CD14-positive monocyte (primary cell): Measurements from ENCODE around the gene RIN2. TPM values are rescaled to one million over a fixed set of nuclear protein-coding genes. Genes with fewer than 3 reads are reported as not detected.

Experiments used
- DNase-seq, 3 donors: peaks; one replicate each; pipeline ENCODE4 v3.0.0-alpha.2; 2011 to 2022
- H2AFZ ChIP-seq: 2 replicates; pipeline ENCODE4 v1.6.0; 2012; ENCODE audit warnings: mild to moderate bottlenecking, low read depth, low read length, inconsistent platforms; ENCODE audit not compliant: insufficient read depth, poor library complexity, severe bottlenecking
- H3K27ac ChIP-seq, 2 donors: 1 replicate in 1 of 2; 2 replicates in 1 of 2; pipeline ENCODE4 v1.5.1; 2012 to 2013; ENCODE audit warnings: low read length in 2 of 2, control low read depth in 1 of 2, inconsistent platforms in 1 of 2, low read depth in 1 of 2, mild to moderate bottlenecking in 1 of 2
- H3K27me3 ChIP-seq, 2 donors: one replicate each; pipeline versions ENCODE4 v1.6.0 to v1.6.1; 2011 to 2013; ENCODE audit warnings: low read length in 2 of 2; ENCODE audit not compliant: control insufficient read depth in 2 of 2, insufficient read depth in 2 of 2
- H3K36me3 ChIP-seq, 2 donors: replicated peaks in 1 of 2; 1 replicate in 1 of 2; 2 replicates in 1 of 2; pipeline versions ENCODE4 v1.5.1 to v1.6.1; 2012 to 2013; ENCODE audit warnings: low read length in 2 of 2, control low read depth in 1 of 2, inconsistent platforms in 1 of 2, mild to moderate bottlenecking in 1 of 2; ENCODE audit not compliant: insufficient read depth in 2 of 2, control insufficient read depth in 1 of 2
- H3K4me1 ChIP-seq, 2 donors: 1 replicate in 1 of 2; 2 replicates in 1 of 2; pipeline versions ENCODE4 v1.5.1 to v1.6.1; 2012 to 2013; ENCODE audit warnings: low read length in 2 of 2, control low read depth in 1 of 2, inconsistent platforms in 1 of 2, mild to moderate bottlenecking in 1 of 2, moderate library complexity in 1 of 2; ENCODE audit not compliant: insufficient read depth in 2 of 2, control insufficient read depth in 1 of 2
- H3K4me2 ChIP-seq: replicated peaks from 2 replicates; pipeline ENCODE3; 2012; ENCODE audit warnings: low read length, moderate library complexity, mild to moderate bottlenecking; ENCODE audit not compliant: poor library complexity, severe bottlenecking; ENCODE audit errors: extremely low read depth
- H3K4me3 ChIP-seq, 3 experiments: fragments of 200-600 bp in 1 of 3; sonication (generic) in 1 of 3; replicated peaks in 1 of 3; 1 replicate in 2 of 3; 2 replicates in 1 of 3; pipeline ENCODE4 v1.5.1; 2011 to 2013; ENCODE audit warnings: low read length in 3 of 3, mild to moderate bottlenecking in 3 of 3, control low read depth in 2 of 3, low read depth in 2 of 3, inconsistent platforms in 1 of 3, moderate library complexity in 1 of 3
- H3K79me2 ChIP-seq: 2 replicates; pipeline ENCODE4 v1.6.0; 2012; ENCODE audit warnings: mild to moderate bottlenecking, control low read depth, inconsistent platforms, low read length, moderate library complexity; ENCODE audit not compliant: insufficient read depth
- H3K9ac ChIP-seq: 2 replicates; pipeline ENCODE4 v1.6.0; 2017; ENCODE audit warnings: low read length, mild to moderate bottlenecking; ENCODE audit not compliant: insufficient read depth, poor library complexity, severe bottlenecking
- H3K9me3 ChIP-seq, 2 donors: replicated peaks in 1 of 2; 1 replicate in 1 of 2; 2 replicates in 1 of 2; pipeline versions ENCODE4 v1.5.1 to v1.6.1; 2012 to 2013; ENCODE audit warnings: low read length in 2 of 2, control low read depth in 1 of 2; ENCODE audit not compliant: control insufficient read depth in 1 of 2, insufficient read depth in 1 of 2
- H4K20me1 ChIP-seq: 2 replicates; pipeline ENCODE4 v1.6.0; 2012; ENCODE audit warnings: mild to moderate bottlenecking, low read length, control low read depth, moderate library complexity; ENCODE audit not compliant: insufficient read depth
- H3K27ac Mint-ChIP-seq, 7 donors: one replicate each; pipeline ENCODE4 v1.8.0; 2020; ENCODE audit warnings: mild to moderate bottlenecking in 7 of 7, mixed read lengths in 7 of 7, moderate library complexity in 6 of 7, inconsistent platforms in 2 of 7
- H3K27me3 Mint-ChIP-seq, 3 donors: one replicate each; pipeline ENCODE4 v1.8.0; 2021 to 2022; ENCODE audit warnings: low read depth in 3 of 3, mild to moderate bottlenecking in 3 of 3, mixed read lengths in 3 of 3, moderate library complexity in 3 of 3, inconsistent platforms in 1 of 3
- H3K36me3 Mint-ChIP-seq, 2 donors: one replicate each; pipeline ENCODE4 v1.8.0; 2020; ENCODE audit warnings: mixed read lengths in 2 of 2, inconsistent platforms in 1 of 2, mild to moderate bottlenecking in 1 of 2
- H3K4me1 Mint-ChIP-seq: one replicate; pipeline ENCODE4 v1.8.0; 2020; ENCODE audit warnings: mild to moderate bottlenecking, mixed read lengths
- H3K4me3 Mint-ChIP-seq, 2 donors: one replicate each; pipeline ENCODE4 v1.8.0; 2020; ENCODE audit warnings: mild to moderate bottlenecking in 2 of 2, mixed read lengths in 2 of 2, moderate library complexity in 1 of 2
- H3K9me3 Mint-ChIP-seq, 7 donors: one replicate each; pipeline ENCODE4 v1.8.0; 2020 to 2022; ENCODE audit warnings: mixed read lengths in 7 of 7, mild to moderate bottlenecking in 6 of 7, moderate library complexity in 6 of 7, inconsistent platforms in 2 of 7
- CTCF ChIP-seq: fragments of 200-600 bp; IDR thresholded peaks from one replicate; pipeline ENCODE4 v1.8.0; 2022; ENCODE audit warnings: antibody characterized with exemption, mild to moderate bottlenecking
- WGBS: methylation state at CpG from one replicate; pipeline ENCODE4 v1.1.5; 2013; ENCODE audit warnings: missing lambda C conversion rate; ENCODE audit not compliant: insufficient coverage; 5-methylcytosine and 5-hydroxymethylcytosine counted together
- intact Hi-C, 2 donors: fragments of 100-400 bp; cut with micrococcal nuclease; formaldehyde crosslinking; loops; one replicate each; pipeline versions ENCODE4 v1.15.0 to v1.15.1; 2023
- polyA plus RNA-seq, 3 donors: library from polyadenylated mRNA; depleted of rRNA in 1 of 3; unstranded in 2 of 3; stranded (reverse) in 1 of 3; fragments of 300-500 nt in 2 of 3; fragments of >200 nt in 1 of 3; fragmentation: Illumina TruSeq in 2 of 3; gene quantifications; 1 replicate in 2 of 3; 2 replicates in 1 of 3; pipeline ENCODE4 v1.2.3, GENCODE V29; 2012 to 2021

Gene RIN2
- polyA plus RNA-seq, 3 donors: 5.6 to 25.4 (median 15.4) TPM

GRCh38 chr20:19770375-19770774, 12.3 kb downstream of the RIN2 start:
- intact Hi-C loops: no loop called here
- no peak for TF ChIP-seq CTCF
- Mint-ChIP-seq H3K27ac (no peak overlapping the region), H3K9me3 (no peaks in the 10 kb centered on the region), H3K36me3 (peaks cover 27 to 51% of the 10 kb centered on the region in 2 donors), H3K4me1 (peaks cover 16% of the 10 kb centered on the region), H3K4me3 (no peak overlapping the region), H3K27me3 (peaks cover 0 to 6% (median 4%) of the 10 kb centered on the region in 3 donors)
- Histone ChIP-seq H3K36me3 (peaks cover 8 to 10% of the 10 kb centered on the region in 2 donors), H2AFZ (no peak overlapping the region), H3K4me2 (no peak overlapping the region), H3K27ac (no peak overlapping the region), H3K9ac (no peak overlapping the region), H3K4me1 (peaks cover 4 to 6% of the 10 kb centered on the region in 2 donors), H3K27me3 (no peaks in the 10 kb centered on the region), H3K9me3 (no peaks in the 10 kb centered on the region), H3K4me3 (no peak overlapping the region), H3K79me2 (peaks cover 10% of the 10 kb centered on the region), H4K20me1 (peaks cover 73% of the 10 kb centered on the region)
- 97% methylated on average over 5 of the region's 6 CpGs for WGBS
- DNase-seq: no peak

GRCh38 chr20:19771031-19771430, 13.0 kb downstream of the RIN2 start:
- peaks cover 16% of the 10 kb centered on the region for H3K4me1 Mint-ChIP-seq
- H3K9me3 ChIP-seq: no peaks in the 10 kb centered on the region
- no peak overlapping the region for H2AFZ ChIP-seq
- H3K27me3 ChIP-seq: no peaks in the 10 kb centered on the region
- peak overlapping the region in 1 of 2 donors; percentile 15 for H3K27ac ChIP-seq
- peak overlapping the region in 1 of 2 donors; percentile 37 for H3K4me3 Mint-ChIP-seq
- H3K36me3 ChIP-seq: peaks cover 8 to 10% of the 10 kb centered on the region in 2 donors
- H3K9me3 Mint-ChIP-seq: no peaks in the 10 kb centered on the region
- H4K20me1 ChIP-seq: peaks cover 75% of the 10 kb centered on the region
- WGBS: 69% methylated on average over 2 of the region's 2 CpGs
- peak overlapping the region in 3 of 7 donors; percentile 40 to 66 (median 48) for H3K27ac Mint-ChIP-seq
- no peak overlapping the region for H3K4me2 ChIP-seq
- H3K79me2 ChIP-seq: peaks cover 3% of the 10 kb centered on the region
- H3K4me3 ChIP-seq: no peak overlapping the region
- H3K4me1 ChIP-seq: peaks cover 4 to 6% of the 10 kb centered on the region in 2 donors
- intact Hi-C loops: no loop called here
- no peak overlapping the region for H3K9ac ChIP-seq
- TF ChIP-seq CTCF: no peak
- no peak for DNase-seq
- peaks cover 27 to 51% of the 10 kb centered on the region in 2 donors for H3K36me3 Mint-ChIP-seq
- peaks cover 0 to 6% (median 4%) of the 10 kb centered on the region in 3 donors for H3K27me3 Mint-ChIP-seq
